Stimulated activated CD4-positive, alpha-beta T cell treated with anti-CD3 and anti-CD28 coated beads, TNF-alpha, amount 100 ng/mL, for 48 hours (primary cell): Measurements from ENCODE around the gene C12orf60.

Source experiments
- DNase-seq, 3 donors: peaks; one replicate each; pipeline ENCODE4 v3.0.0-alpha.2; 2020; ENCODE audit warnings: low read depth in 3 of 3

C12orf60 gene

DNA sequence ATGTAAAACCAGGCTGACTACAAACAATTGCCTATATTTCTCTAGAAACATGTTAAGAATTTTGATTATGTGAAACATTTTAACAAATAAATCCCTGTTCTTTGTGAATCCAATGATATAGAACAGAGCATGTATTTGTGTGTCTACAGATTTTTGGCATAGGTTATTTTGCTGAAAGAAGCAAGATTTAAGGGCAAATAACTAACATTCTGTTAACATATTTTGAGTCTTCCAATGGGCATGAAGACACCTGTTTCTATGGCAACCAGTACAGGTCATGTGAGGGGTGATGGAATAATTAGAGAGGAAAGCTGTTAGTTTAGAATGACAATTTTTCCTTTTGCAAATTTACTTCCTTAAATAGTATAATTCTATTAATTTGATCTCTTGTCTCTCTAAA, 31.0 kb downstream of the C12orf60 start:
- no peak for DNase-seq

DNA sequence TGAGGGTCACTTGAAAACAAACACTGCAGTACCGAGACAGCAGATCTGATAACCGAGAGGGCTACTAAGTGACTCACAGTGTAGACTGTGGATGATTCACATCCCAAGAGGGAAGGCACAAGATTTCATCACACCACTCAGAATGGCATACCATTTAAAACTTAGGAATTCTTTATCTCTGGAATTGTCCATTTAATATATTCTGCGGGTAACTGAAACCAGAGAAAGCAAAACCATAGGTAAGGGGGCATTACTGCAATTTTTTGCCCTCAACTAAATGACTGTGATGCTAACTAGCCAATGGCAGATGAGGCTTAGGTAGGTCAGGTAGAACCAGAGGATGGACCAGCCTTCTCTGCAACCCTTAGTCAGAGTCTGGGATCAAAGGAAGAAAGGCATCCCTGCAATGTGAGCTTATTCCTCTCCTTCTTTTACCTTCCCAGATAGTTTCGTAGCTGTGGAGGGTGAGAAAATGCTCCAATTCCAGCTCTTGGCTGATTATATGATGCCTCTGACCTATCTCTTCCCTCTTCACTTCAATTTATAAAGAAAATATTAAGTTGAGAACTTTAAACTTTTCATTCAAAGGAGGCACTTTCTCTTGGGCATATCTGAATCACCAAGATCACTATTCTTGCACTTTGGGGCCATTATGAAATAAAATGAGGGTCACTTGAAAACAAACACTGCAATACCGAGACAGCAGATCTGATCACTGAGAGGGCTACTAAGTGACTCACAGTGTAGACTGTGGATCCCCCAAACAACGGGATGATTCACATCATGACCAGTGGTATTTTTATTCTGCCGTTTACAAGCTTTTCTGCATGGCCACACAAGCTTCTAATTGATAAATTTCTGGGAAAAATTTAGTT, 33.1 kb downstream of the C12orf60 start:
- no peak for DNase-seq

- no peak for DNase-seq
These were observed 35.8 kb downstream of the C12orf60 start for GRCh38 chr12:14839262-14839661.

DNA sequence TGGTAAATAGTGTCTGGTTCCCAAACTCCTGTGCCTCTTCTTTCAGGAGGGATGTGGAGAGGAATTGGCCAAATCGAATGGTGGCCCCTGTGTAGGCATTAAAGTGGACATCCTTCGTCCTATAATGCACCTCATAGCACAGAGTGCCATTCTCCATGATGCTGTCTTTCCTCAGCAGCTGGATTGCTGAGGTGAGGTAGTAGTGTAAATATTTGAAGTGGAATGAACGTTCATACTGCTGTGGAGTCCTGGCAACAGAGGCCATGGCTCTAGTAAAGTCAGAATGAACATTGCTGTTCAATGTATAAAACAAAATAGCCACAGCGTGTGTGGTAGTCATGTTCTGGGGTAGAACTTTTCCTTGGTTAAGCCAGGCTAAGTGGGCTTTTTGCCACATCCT, 37.1 kb downstream of the C12orf60 start:
- no peak for DNase-seq

DNA sequence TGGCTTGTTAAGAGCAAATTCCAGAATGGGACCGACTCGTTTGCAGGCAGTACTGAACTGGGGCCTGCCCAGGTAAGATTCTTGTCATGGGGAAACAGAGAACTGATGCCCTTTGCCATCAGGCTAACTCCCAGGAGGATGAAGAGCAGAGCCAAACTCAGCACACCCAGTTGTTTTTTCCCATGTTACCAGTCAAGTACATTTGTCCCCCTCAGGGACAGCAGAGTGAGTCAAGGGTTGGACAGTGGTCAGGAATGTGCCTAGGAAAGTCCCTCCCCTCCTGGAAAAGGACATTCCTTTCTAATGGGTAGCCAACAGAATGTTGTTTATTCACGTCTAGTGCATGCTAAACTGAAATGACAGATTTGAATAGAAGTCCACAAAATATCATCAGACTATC, 38.3 kb downstream of the C12orf60 start:
- DNase-seq: no peak

DNA sequence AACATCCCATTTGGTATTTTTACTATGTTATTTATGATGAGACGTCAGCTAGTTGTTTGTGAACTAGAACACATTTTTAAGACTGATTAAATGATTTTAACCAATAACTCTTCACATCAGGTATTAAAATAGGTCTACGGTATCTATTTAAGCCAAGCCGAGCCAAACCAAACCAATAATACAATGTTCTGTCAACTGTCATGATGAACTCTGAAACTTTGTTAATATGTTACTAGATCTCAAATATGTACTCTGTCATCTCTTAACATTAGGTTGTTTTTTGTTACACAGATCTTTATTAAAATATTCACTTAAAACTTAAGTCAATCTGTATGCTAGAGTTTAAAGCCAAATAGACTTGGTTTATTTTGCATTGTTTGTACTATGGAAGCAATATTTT, 38.8 kb downstream of the C12orf60 start:
- DNase-seq: no peak

GRCh38 chr12:14843425-14843887, 40.0 kb downstream of the C12orf60 start, which contains the start of gene ART4:
TSS of gene ART4 (minus strand) at chr12:14843526. CDS start at chr12:14843113, 413 bp downstream.
- no peak for DNase-seq

GRCh38 chr12:14844401-14844800, 40.9 kb downstream of the C12orf60 start:
- no peak for DNase-seq

GRCh38 chr12:14845350-14845750, 41.9 kb downstream of the C12orf60 start:
- peak in 2 of 3 donors; percentile 4 to 8 for DNase-seq

GRCh38 chr12:14846042-14846587, 42.6 kb downstream of the C12orf60 start:
- no peak for DNase-seq

DNA sequence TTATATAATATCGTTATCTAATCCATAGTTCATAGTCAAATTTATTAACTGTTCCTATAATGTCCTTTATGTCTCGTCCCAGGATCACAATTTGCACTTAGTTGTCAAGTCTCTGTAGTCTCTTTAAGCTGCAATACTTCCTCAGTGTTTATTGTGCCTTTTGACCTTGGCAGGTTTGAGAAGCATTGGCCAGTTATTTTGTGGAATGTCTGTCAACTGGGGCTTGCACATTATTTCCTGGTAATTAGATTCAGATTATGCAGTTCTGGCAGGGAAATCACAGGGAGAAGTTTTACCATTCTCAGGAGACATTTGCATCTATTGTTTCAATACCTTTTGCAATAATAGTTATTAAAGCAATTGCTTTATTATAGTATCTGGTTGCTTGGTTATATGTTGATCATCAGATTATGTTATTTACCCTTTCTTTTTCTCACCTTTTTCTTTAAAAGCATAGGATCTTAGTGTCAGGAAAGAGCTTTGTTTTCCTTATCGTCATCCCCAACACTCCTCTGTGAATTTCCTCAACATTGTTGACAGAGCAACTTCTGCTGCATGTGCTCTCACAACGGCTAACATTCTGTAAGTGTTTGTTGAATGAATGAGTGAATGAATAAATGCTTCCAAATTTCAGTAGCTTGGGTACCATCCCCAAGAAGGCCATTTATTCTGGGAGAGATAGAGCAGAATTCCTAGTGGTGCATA, 43.6 kb downstream of the C12orf60 start:
- DNase-seq: no peak

- DNase-seq: no peak
These were observed 46.2 kb downstream of the C12orf60 start for GRCh38 chr12:14849661-14850060.

- no peak for DNase-seq
These were observed 47.6 kb downstream of the C12orf60 start for GRCh38 chr12:14850929-14851663.

DNA sequence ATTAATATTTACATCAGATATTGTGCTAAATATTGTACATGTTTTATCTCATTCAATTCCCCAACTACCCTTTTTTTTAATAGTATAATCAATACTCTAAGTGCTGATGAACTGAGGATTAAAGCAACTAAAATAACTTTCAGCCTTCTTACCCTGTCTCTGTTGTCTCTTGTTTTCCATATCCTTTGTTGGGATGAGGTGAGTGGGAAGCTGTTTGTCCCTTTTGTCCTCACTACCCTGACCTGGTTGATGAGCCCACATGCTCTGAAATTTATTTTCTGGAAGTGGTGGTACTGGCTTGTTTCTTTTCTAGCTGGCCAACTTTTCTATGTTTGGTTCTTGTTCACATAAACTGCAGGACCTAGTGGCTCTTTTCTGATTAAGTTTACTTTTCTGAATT, 49.4 kb downstream of the C12orf60 start:
- DNase-seq: no peak

DNA sequence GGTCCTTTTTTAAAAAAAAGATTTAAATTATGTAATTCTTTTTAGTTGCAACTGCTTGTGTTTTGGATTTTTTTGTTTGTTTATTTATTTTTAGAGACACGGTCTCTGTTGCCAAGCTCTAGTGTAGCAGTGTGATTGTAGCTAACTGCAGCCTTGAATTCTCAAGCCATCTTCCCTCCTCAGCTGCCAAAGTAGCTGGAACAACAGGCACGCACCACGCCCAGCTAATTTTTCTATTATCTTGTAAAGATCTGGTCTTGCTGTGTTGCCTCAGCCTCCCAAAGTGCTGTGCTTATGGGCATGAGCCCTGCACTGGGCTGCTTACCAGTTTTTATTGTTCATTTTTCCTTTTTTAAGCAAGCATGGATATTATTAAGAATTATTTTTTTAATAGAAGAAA, 50.5 kb downstream of the C12orf60 start:
- DNase-seq: no peak

DNA sequence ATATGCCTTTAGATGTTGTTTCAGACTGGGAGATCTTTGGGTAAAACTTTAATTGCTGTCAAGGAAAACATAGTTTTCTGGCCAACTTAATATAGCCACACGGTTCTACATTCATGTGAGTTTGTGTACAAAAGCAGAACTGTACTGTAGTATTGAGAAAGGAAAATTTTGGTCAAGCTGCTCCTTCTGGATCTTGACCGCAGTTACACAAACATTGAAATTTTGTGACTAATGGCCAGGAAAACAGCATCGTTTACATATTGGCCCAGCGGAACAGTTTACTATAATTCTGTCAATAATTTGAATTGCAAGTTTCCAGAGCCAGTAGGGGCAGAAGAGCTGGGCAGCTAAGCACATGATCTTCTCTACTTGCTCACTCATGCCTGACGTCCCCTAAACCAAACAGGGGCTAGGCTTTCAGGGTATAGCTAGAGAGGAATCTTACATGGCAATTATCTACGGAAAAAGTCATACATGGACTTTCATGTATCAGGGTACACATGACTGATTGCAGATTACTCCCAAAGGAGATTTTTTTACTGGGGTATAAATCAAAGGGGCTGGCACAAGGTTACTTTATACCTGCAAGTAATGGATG, 51.2 kb downstream of the C12orf60 start:
- no peak for DNase-seq

GRCh38 chr12:14858513-14858912, 55.0 kb downstream of the C12orf60 start:
- no peak for DNase-seq

- DNase-seq: no peak
These were observed 57.0 kb downstream of the C12orf60 start for GRCh38 chr12:14860490-14860889.

DNA sequence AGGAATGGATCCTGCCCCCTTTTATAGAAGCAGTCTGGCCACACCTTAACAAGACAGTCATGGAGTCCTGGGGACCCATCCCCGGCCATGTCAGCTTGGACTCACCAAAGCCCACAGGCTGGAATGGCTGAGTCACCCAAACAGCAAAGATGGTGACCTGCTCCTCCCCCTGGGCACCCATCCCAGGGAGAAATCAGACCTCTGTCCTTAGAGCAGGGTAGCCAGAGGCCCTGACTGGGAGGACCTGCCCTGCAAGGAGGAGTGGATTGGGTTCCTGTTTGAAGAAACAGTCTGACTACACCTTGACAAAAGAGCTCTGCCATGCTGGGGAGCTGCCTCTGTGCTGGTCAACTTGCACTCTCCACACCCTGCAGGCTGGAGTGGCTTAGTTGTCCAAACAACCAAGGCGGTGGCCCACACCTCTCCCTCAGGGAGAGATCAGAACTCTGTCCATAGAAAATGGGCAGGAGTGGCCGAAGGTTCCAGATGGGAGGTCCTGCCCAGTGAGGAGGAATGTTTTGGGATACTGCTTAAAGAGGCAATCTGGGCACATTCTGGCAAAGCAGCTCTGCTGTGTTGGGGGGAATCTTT, 65.5 kb downstream of the C12orf60 start:
- no peak for DNase-seq

DNA sequence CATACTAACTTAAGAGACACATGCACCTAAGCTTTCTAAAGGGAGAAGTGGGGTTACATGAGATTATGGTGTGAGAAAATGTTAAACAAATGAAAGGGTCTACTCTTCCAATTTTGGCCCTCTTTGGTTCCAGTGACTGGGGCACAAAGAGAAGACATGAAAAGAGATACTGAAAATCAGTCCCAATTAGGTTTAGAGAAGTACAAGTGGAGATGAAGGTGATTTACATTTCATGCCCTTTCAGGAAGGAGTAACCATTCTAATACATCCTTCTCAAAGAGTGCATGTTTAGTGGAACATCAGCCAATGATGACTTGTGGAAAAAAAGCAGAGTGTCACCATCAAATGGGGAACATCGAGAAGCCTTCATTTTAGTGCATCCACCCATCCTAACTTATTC, 67.8 kb downstream of the C12orf60 start:
- DNase-seq: no peak

DNA sequence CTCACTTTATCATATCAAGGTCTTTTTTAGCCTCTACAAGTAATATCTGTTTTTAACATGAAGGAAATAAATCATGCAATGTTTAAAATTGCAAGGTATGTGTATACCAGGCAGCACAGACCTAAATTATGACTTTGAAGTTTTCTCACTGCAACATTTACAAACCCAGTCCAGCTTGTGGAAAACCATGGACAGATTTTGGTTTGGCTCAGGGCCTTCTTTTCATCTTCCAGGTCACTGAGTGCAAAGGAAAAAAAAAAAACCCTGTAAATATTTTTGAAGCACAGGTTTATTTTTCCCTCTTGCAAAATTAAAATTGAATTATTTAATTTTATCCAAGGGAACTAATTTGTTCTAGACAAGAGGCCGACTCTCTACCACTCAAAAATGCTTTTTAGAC, 68.4 kb downstream of the C12orf60 start:
- DNase-seq: no peak
